GM12891 (cell line): ENCODE measurements around the gene ROBO2.

Experiments used
- POLR2A ChIP-seq: IDR thresholded peaks from 2 replicates; pipeline ENCODE4 v1.6.1; 2011; ENCODE audit warnings: low read depth, low read length, control low read depth
- POLR2AphosphoS5 ChIP-seq: IDR thresholded peaks from 2 replicates; pipeline ENCODE4 v1.6.1; 2011; ENCODE audit warnings: low read depth, low read length, control low read depth
- POU2F2 ChIP-seq: IDR thresholded peaks from 2 replicates; pipeline ENCODE4 v1.6.1; 2011; ENCODE audit warnings: low read depth, mild to moderate bottlenecking, control low read depth, low read length, moderate library complexity
- TAF1 ChIP-seq: IDR thresholded peaks from 2 replicates; pipeline ENCODE4 v1.6.1; 2011; ENCODE audit warnings: low read depth, low read length, control low read depth

- TF ChIP-seq TAF1 (no peak), POLR2A (no peak), POU2F2 (no peak), POLR2AphosphoS5 (no peak)
Measured at GRCh38 chr3:77283108-77283507, 243.2 kb downstream of the ROBO2 start.
